Effector memory CD4-positive, alpha-beta T cell (primary cell): Measurements from ENCODE around the gene SFMBT2.

ENCODE experiments used
- DNase-seq, 3 donors: peaks; one replicate each; pipeline ENCODE4 v3.0.0-alpha.2; 2020
- H3K27ac ChIP-seq: 2 replicates; pipeline ENCODE4 v1.7.0; 2013; ENCODE audit warnings: mild to moderate bottlenecking, low read length, moderate library complexity; ENCODE audit not compliant: insufficient read depth, poor library complexity, severe bottlenecking
- H3K27me3 ChIP-seq: replicated peaks from 2 replicates; pipeline ENCODE4 v1.7.0; 2013; ENCODE audit warnings: mild to moderate bottlenecking, low read length; ENCODE audit not compliant: insufficient read depth, control insufficient read depth, poor library complexity, severe bottlenecking
- H3K36me3 ChIP-seq: 2 replicates; pipeline ENCODE4 v1.7.0; 2013; ENCODE audit warnings: mild to moderate bottlenecking, low read length, moderate library complexity; ENCODE audit not compliant: control insufficient read depth, insufficient read depth
- H3K4me1 ChIP-seq: 2 replicates; pipeline ENCODE4 v1.7.0; 2013; ENCODE audit warnings: low read length, mild to moderate bottlenecking; ENCODE audit not compliant: control insufficient read depth, insufficient read depth, poor library complexity, severe bottlenecking
- H3K4me3 ChIP-seq: 2 replicates; pipeline ENCODE4 v1.7.0; 2013; ENCODE audit warnings: low read length, low read depth, mild to moderate bottlenecking; ENCODE audit not compliant: insufficient read depth, poor library complexity, severe bottlenecking
- H3K9me3 ChIP-seq: 2 replicates; pipeline ENCODE4 v1.7.0; 2013; ENCODE audit warnings: mild to moderate bottlenecking, low read length, moderate library complexity; ENCODE audit not compliant: control insufficient read depth

The SFMBT2 gene

GRCh38 chr10:7412237-7412927 is 1.5 kb upstream of the SFMBT2 start:
- Histone ChIP-seq H3K4me3 (peak overlapping the region; percentile 89), H3K36me3 (no peaks in the 10 kb centered on the region), H3K27ac (no peak overlapping the region), H3K4me1 (peaks cover 33% of the 10 kb centered on the region), H3K9me3 (no peaks in the 10 kb centered on the region), H3K27me3 (no peaks in the 10 kb centered on the region)
- no peak for DNase-seq

GRCh38 chr10:7411671-7412128 is 866 bp upstream of the SFMBT2 start:
- no peak overlapping the region for H3K27ac ChIP-seq
- DNase-seq, result no peak
- H3K4me1 ChIP-seq, result peaks cover 36% of the 10 kb centered on the region
- H3K36me3 ChIP-seq, result no peaks in the 10 kb centered on the region
- peak overlapping the region; percentile 89 for H3K4me3 ChIP-seq
- H3K9me3 ChIP-seq, result no peaks in the 10 kb centered on the region
- no peaks in the 10 kb centered on the region for H3K27me3 ChIP-seq

- DNase-seq, result no peak
- H3K4me3 ChIP-seq, result peak overlapping the region; percentile 89
- peak overlapping the region; percentile 66 for H3K27ac ChIP-seq
Measured at GRCh38 chr10:7410301-7410861, 453 bp downstream of the SFMBT2 start.

GRCh38 chr10:7409732-7410168 is 1.1 kb downstream of the SFMBT2 start:
- Histone ChIP-seq H3K27me3 (no peaks in the 10 kb centered on the region), H3K9me3 (no peaks in the 10 kb centered on the region), H3K4me3 (peak overlapping the region; percentile 89), H3K27ac (peak overlapping the region; percentile 66), H3K36me3 (no peaks in the 10 kb centered on the region), H3K4me1 (peaks cover 36% of the 10 kb centered on the region)
- DNase-seq, result no peak

More at GRCh38 chr10:7410301-7410861, 453 bp downstream of the SFMBT2 start:
- peaks cover 36% of the 10 kb centered on the region for H3K4me1 ChIP-seq
- H3K9me3 ChIP-seq, result no peaks in the 10 kb centered on the region
- no peaks in the 10 kb centered on the region for H3K36me3 ChIP-seq
- H3K27me3 ChIP-seq, result no peaks in the 10 kb centered on the region

- H3K27me3 ChIP-seq, result no peaks in the 10 kb centered on the region
- DNase-seq, result peak in 1 of 3 donors; percentile 31
- H3K27ac ChIP-seq, result peak overlapping the region; percentile 66
Measured at GRCh38 chr10:7409045-7409731, 1.6 kb downstream of the SFMBT2 start.

GRCh38 chr10:7408291-7409044 is 2.4 kb downstream of the SFMBT2 start:
- Histone ChIP-seq H3K36me3 (no peaks in the 10 kb centered on the region), H3K27ac (peak overlapping the region; percentile 66), H3K4me1 (peaks cover 36% of the 10 kb centered on the region), H3K4me3 (peak overlapping the region; percentile 89), H3K27me3 (no peaks in the 10 kb centered on the region), H3K9me3 (no peaks in the 10 kb centered on the region)
- DNase-seq, result no peak

More at GRCh38 chr10:7409045-7409731, 1.6 kb downstream of the SFMBT2 start:
- Histone ChIP-seq H3K4me3 (peak overlapping the region; percentile 89), H3K36me3 (no peaks in the 10 kb centered on the region), H3K9me3 (no peaks in the 10 kb centered on the region), H3K4me1 (peaks cover 36% of the 10 kb centered on the region)

GRCh38 chr10:7407368-7408290 is 3.2 kb downstream of the SFMBT2 start:
- Histone ChIP-seq H3K27ac (no peak overlapping the region), H3K9me3 (no peaks in the 10 kb centered on the region), H3K27me3 (no peaks in the 10 kb centered on the region), H3K36me3 (no peaks in the 10 kb centered on the region), H3K4me1 (peaks cover 32% of the 10 kb centered on the region), H3K4me3 (peak overlapping the region; percentile 89)
- no peak for DNase-seq

- DNase-seq, result no peak
- peak overlapping the region; percentile 89 for H3K4me3 ChIP-seq
- H3K27ac ChIP-seq, result no peak overlapping the region
- H3K9me3 ChIP-seq, result no peaks in the 10 kb centered on the region
- H3K36me3 ChIP-seq, result no peaks in the 10 kb centered on the region
- peaks cover 24% of the 10 kb centered on the region for H3K4me1 ChIP-seq
- H3K27me3 ChIP-seq, result no peaks in the 10 kb centered on the region
Measured at GRCh38 chr10:7406712-7407333, 4.0 kb downstream of the SFMBT2 start.

- Histone ChIP-seq H3K9me3 (no peaks in the 10 kb centered on the region), H3K4me3 (no peak overlapping the region), H3K27me3 (no peaks in the 10 kb centered on the region), H3K27ac (no peak overlapping the region), H3K36me3 (no peaks in the 10 kb centered on the region), H3K4me1 (peaks cover 16% of the 10 kb centered on the region)
- DNase-seq, result no peak
Measured at GRCh38 chr10:7405637-7406036, 5.2 kb downstream of the SFMBT2 start.
